Gastroesophageal sphincter (tissue), 2 donors: ENCODE data around the gene SPATA31A6.
"Not testable (repeated sequence)": the region's sequence is repeated elsewhere in the genome, so short reads cannot be mapped to it uniquely, and the experiment has no call there.

Experiments used
- POLR2A ChIP-seq, 2 donors: fragments of 450-650 bp; IDR thresholded peaks; one replicate each; pipeline ENCODE4 v1.6.1; 2017; ENCODE audit warnings: antibody characterized with exemption in 2 of 2, mild to moderate bottlenecking in 2 of 2, moderate library complexity in 1 of 2
- POLR2AphosphoS5 ChIP-seq: sonication (generic); formaldehyde crosslinking; IDR thresholded peaks from one replicate; pipeline ENCODE4 v1.6.1; 2017; ENCODE audit warnings: antibody characterized with exemption

- TF ChIP-seq POLR2AphosphoS5; POLR2A (IDR thresholded peaks at IDR 0.05): not testable (repeated sequence)
These were observed 49.6 kb downstream of the SPATA31A6 start for GRCh38 chr9:42233031-42233430.
